IPS DF 19.7 (cell line): Measurements from ENCODE around the gene WDR13.
A peak's percentile ranks its signal among the peaks of the same experiment; 100 is the strongest.
"Not testable (repeated sequence)": the region's sequence is repeated elsewhere in the genome, so short reads cannot be mapped to it uniquely, and the experiment has no call there.

ENCODE experiments used
- DNase-seq: peaks from one replicate; pipeline ENCODE4 v3.0.0-alpha.2; 2013; ENCODE audit warnings: low read depth, low spot score

WDR13 gene

GRCh38 chrX:48592971-48593370 lies 4.3 kb upstream of the WDR13 start:
- no peak for DNase-seq

- DNase-seq = no peak
These were observed 1.4 kb upstream of the WDR13 start for GRCh38 chrX:48595929-48596328.

GRCh38 chrX:48598614-48599013 lies 1.3 kb downstream of the WDR13 start:
- no peak for DNase-seq

- no peak for DNase-seq
These were observed 2.0 kb downstream of the WDR13 start for GRCh38 chrX:48599341-48599740.

GRCh38 chrX:48600226-48600625 lies 2.9 kb downstream of the WDR13 start:
- DNase-seq = no peak

GRCh38 chrX:48601741-48602394 lies 4.6 kb downstream of the WDR13 start:
- no peak for DNase-seq

- no peak for DNase-seq
These were observed 7.4 kb downstream of the WDR13 start for GRCh38 chrX:48604701-48605100.

GRCh38 chrX:48606091-48606490 lies 8.8 kb downstream of the WDR13 start:
- DNase-seq = no peak

GRCh38 chrX:48611703-48612102 lies 14.4 kb downstream of the WDR13 start:
- DNase-seq = no peak

GRCh38 chrX:48613502-48614160 lies 16.3 kb downstream of the WDR13 start:
- DNase-seq = no peak

- no peak for DNase-seq
These were observed 19.3 kb downstream of the WDR13 start for GRCh38 chrX:48616576-48616975.

GRCh38 chrX:48617542-48618340 lies 20.4 kb downstream of the WDR13 start:
- DNase-seq = no peak

- DNase-seq = no peak
These were observed 29.4 kb downstream of the WDR13 start for GRCh38 chrX:48626401-48627298.

- peak; percentile 45 for DNase-seq
These were observed 34.2 kb downstream of the WDR13 start for GRCh38 chrX:48631376-48632090.

GRCh38 chrX:48632207-48632606 lies 34.9 kb downstream of the WDR13 start:
- DNase-seq = no peak

GRCh38 chrX:48636301-48636700 lies 39.0 kb downstream of the WDR13 start:
- no peak for DNase-seq

GRCh38 chrX:48636776-48637175 lies 39.5 kb downstream of the WDR13 start:
- DNase-seq = no peak

- DNase-seq = no peak
These were observed 48.4 kb downstream of the WDR13 start for GRCh38 chrX:48645669-48646068.

- peak; percentile 42 for DNase-seq
These were observed 51.1 kb downstream of the WDR13 start for GRCh38 chrX:48648336-48648751.

GRCh38 chrX:48649102-48649501 lies 51.8 kb downstream of the WDR13 start:
- no peak for DNase-seq

GRCh38 chrX:48652055-48652579 lies 54.8 kb downstream of the WDR13 start:
- DNase-seq = not testable (repeated sequence)
